Smooth muscle cell (in vitro differentiated cells): Measurements from ENCODE around the gene ETFB. TPM values are rescaled to one million over a fixed set of nuclear protein-coding genes. Genes with fewer than 3 reads are reported as not detected.
A peak's percentile ranks its signal among the peaks of the same experiment; 100 is the strongest.

Experiments
- DNase-seq: peaks from one replicate; lab custom pipeline; 2025; ENCODE audit not compliant: unreplicated experiment; lab: John Stamatoyannopoulos, UW
- H2AFZ ChIP-seq: fragments of 200-600 bp; sonication (generic); 2 replicates; pipeline ENCODE4 v1.6.0; 2016; ENCODE audit warnings: antibody characterized with exemption, low read depth, mild to moderate bottlenecking
- H3F3A ChIP-seq: fragments of 200-600 bp; sonication (generic); 2 replicates; pipeline ENCODE4 v1.6.0; 2017; ENCODE audit warnings: antibody characterized with exemption, low read depth
- H3K27ac ChIP-seq: fragments of 200-600 bp; sonication (generic); 2 replicates; pipeline ENCODE4 v1.5.1; 2016; ENCODE audit warnings: low read depth, mild to moderate bottlenecking
- H3K27me3 ChIP-seq: fragments of 200-600 bp; sonication (generic); 2 replicates; pipeline ENCODE4 v1.6.1; 2016; ENCODE audit warnings: low read depth, mild to moderate bottlenecking
- H3K36me3 ChIP-seq: fragments of 200-600 bp; sonication (generic); 2 replicates; pipeline ENCODE4 v1.5.1; 2016; ENCODE audit warnings: low read depth
- H3K4me1 ChIP-seq: fragments of 200-600 bp; sonication (generic); 2 replicates; pipeline ENCODE4 v1.5.1; 2016; ENCODE audit warnings: low read depth
- H3K4me2 ChIP-seq: fragments of 200-600 bp; sonication (generic); 2 replicates; pipeline ENCODE4 v1.6.0; 2016; ENCODE audit warnings: mild to moderate bottlenecking
- H3K4me3 ChIP-seq: fragments of 200-600 bp; sonication (generic); 2 replicates; pipeline ENCODE4 v1.5.1; 2016; ENCODE audit warnings: mild to moderate bottlenecking
- H3K79me2 ChIP-seq: fragments of 200-600 bp; sonication (generic); 2 replicates; pipeline ENCODE4 v1.6.0; 2016; ENCODE audit warnings: low read depth, mild to moderate bottlenecking
- H3K9ac ChIP-seq: fragments of 200-600 bp; sonication (generic); 2 replicates; pipeline ENCODE4 v1.6.0; 2016; ENCODE audit warnings: low read depth
- H3K9me3 ChIP-seq: fragments of 200-600 bp; sonication (generic); replicated peaks from 2 replicates; pipeline ENCODE4 v1.5.1; 2016; ENCODE audit warnings: low read depth
- H4K20me1 ChIP-seq: fragments of 200-600 bp; sonication (generic); 2 replicates; pipeline ENCODE4 v1.6.0; 2016; ENCODE audit warnings: low read depth
- WGBS: methylation state at CpG from one replicate; pipeline ENCODE4 v1.1.7; 2016; ENCODE audit warnings: low lambda C conversion rate; 5-methylcytosine and 5-hydroxymethylcytosine counted together
- polyA plus RNA-seq: library from polyadenylated mRNA; unstranded; fragments of >200 nt; fragmentation: Nextera tagmentation; extraction: Ambion mirVana; gene quantifications from 2 replicates; pipeline ENCODE4 v1.2.1, GENCODE V29; 2016
- total RNA-seq: library from RNA; depleted of rRNA; stranded (reverse); fragments of >200 nt; gene quantifications from 2 replicates; pipeline ENCODE4 v1.2.3, GENCODE V29; 2014
- TF ChIP-seq, protein P1 (sequence below): fragments of 200-600 bp; sonication (generic); IDR thresholded peaks from 2 replicates; pipeline ENCODE4 v1.5.1; 2017; ENCODE audit warnings: borderline replicate concordance, mild to moderate bottlenecking, antibody characterized with exemption; ENCODE audit not compliant: insufficient read depth, poor library complexity, severe bottlenecking

Gene ETFB
- total and polyA plus RNA-seq, 2 experiments from 2014 or later, result 51.1 to 94.5 TPM

DNA sequence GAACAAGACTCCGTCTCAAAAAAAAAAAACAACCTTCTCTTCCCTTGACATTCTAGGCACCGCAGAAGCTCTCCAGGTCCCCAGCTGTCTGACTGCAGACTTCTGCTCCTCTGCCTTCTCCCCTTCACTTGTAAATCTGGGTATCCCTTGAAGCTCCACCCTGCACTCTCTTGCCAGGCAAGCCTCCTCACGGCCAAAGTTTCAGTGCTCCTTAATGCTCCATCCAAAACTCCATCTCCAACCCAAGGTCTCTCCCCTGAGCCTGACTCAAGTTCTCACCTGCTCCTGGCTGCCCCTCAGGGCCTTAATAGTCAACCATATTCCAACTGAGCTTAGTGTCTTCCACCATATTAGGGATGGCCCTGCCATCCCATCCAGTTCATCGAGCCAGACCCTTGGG, 4.0 kb upstream of the ETFB start:
- TF ChIP-seq, protein P1, sequence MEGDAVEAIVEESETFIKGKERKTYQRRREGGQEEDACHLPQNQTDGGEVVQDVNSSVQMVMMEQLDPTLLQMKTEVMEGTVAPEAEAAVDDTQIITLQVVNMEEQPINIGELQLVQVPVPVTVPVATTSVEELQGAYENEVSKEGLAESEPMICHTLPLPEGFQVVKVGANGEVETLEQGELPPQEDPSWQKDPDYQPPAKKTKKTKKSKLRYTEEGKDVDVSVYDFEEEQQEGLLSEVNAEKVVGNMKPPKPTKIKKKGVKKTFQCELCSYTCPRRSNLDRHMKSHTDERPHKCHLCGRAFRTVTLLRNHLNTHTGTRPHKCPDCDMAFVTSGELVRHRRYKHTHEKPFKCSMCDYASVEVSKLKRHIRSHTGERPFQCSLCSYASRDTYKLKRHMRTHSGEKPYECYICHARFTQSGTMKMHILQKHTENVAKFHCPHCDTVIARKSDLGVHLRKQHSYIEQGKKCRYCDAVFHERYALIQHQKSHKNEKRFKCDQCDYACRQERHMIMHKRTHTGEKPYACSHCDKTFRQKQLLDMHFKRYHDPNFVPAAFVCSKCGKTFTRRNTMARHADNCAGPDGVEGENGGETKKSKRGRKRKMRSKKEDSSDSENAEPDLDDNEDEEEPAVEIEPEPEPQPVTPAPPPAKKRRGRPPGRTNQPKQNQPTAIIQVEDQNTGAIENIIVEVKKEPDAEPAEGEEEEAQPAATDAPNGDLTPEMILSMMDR, result no peak

DNA sequence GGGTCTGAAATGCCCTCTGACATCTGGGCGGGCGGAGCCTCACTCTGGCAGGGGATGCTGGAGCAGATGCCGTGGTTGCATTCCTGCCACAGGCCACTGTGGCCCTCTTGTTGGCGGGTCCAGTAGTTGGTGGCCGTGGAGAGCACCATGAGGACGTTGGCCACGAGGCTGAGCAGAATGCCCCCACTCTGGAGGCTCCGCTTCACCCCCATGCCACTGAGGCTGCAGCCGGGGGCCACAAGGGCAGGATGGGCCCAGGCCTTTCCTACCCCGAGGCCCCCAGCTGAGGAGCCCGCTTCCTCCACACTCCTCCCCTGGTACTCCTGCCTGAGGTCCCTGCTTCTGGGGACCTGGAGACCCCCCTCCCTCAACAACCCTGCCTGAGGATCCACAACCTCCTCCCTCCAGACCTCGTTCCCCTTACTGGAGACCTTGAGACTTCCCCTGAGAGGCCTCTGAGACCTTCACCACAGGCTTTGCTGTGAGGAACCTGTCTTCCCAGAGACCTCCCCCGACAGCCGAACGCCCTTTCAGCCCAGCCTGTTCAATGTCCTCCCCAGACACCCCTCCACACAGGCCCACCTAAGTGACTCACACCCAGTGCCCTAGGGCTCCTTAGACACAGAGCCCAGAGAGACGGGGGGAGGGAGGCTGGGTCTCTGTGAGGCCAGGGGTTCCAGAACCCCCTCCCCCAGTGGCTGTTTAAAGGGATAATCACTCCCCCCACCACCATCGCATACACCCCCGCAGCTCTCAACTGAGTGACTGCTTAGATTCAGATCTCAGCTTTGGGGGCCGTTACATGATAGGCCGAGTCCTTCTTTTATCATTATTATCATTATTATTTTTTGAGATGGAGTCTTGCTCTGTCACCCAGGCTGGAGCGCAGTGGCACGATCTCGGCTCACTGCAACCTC, 2.4 kb upstream of the ETFB start, which contains the start of gene CLDND2:
CLDND2 (minus strand) TSS at position 638 of the 917 bp plus-strand sequence; CDS start at position 212, 426 bp downstream.
- H3K27me3 ChIP-seq, result no peaks in the 10 kb centered on the region
- no peaks in the 10 kb centered on the region for H3K9me3 ChIP-seq
- H3K4me2 ChIP-seq, result peak within 1 kb of the TSS; percentile 91
- H2AFZ ChIP-seq, result peak within 1 kb of the TSS; percentile 91
- no peaks in the 10 kb centered on the region for H3F3A ChIP-seq
- no peak for DNase-seq
- peak within 1 kb of the TSS; percentile 93 for H3K4me3 ChIP-seq
- TF ChIP-seq, protein P1, result no peak
- H4K20me1 ChIP-seq, result no peaks in the 10 kb centered on the region
- peak within 1 kb of the TSS; percentile 47 for H3K27ac ChIP-seq
- H3K4me1 ChIP-seq, result peaks cover 22% of the 10 kb centered on the region
- WGBS, result 57% methylated on average over 21 of the region's 23 CpGs
- no peaks in the 10 kb centered on the region for H3K36me3 ChIP-seq
- no peaks in the 10 kb centered on the region for H3K79me2 ChIP-seq
- peak within 1 kb of the TSS; percentile 71 for H3K9ac ChIP-seq

More for the DNA sequence above, 4.0 kb upstream of the ETFB start:
- Histone ChIP-seq H3K27me3 (no peaks in the 10 kb centered on the region), H3K9ac (no peak overlapping the region), H4K20me1 (no peaks in the 10 kb centered on the region), H3K4me3 (no peak overlapping the region), H3K4me1 (peaks cover 19% of the 10 kb centered on the region), H3K27ac (no peak overlapping the region), H3K79me2 (no peaks in the 10 kb centered on the region), H3F3A (no peaks in the 10 kb centered on the region), H3K36me3 (no peaks in the 10 kb centered on the region), H3K9me3 (no peaks in the 10 kb centered on the region), H2AFZ (no peak overlapping the region), H3K4me2 (no peak overlapping the region)
- DNase-seq, result no peak
- 88% methylated on average over 4 of the region's 4 CpGs for WGBS

- Histone ChIP-seq H3K9ac (peak overlapping the region; percentile 71), H3K27ac (peak overlapping the region; percentile 88), H3K36me3 (no peaks in the 10 kb centered on the region), H3K4me2 (peak overlapping the region; percentile 100), H3K27me3 (no peaks in the 10 kb centered on the region), H3K9me3 (no peaks in the 10 kb centered on the region), H3F3A (no peaks in the 10 kb centered on the region), H2AFZ (peak overlapping the region; percentile 91), H3K4me1 (peaks cover 22% of the 10 kb centered on the region), H3K79me2 (no peaks in the 10 kb centered on the region), H4K20me1 (no peaks in the 10 kb centered on the region), H3K4me3 (peak overlapping the region; percentile 93)
- peak; percentile 97 for DNase-seq
- WGBS, result 2% methylated on average over 40 of the region's 64 CpGs
- TF ChIP-seq, protein P1, result no peak
These were observed 1.6 kb upstream of the ETFB start for GRCh38 chr19:51367565-51368365.
